OCI-LY7 (cell line): Measurements from ENCODE around the gene CCDC57. TPM values are rescaled to one million over a fixed set of nuclear protein-coding genes. Genes with fewer than 3 reads are reported as not detected.

Experiments
- BruUV-seq: library from RNA; stranded (reverse); fragments of 400-500 nt; replicated peaks from 2 replicates; lab custom pipeline; 2021; lab: Mats Ljungman, UMichigan
- CTCF ChIA-PET: fragments of 300-600 bp; sonication (Branson Sonifier 250); formaldehyde crosslinking; loops from one replicate; lab custom pipeline; 2022; ENCODE audit warnings: antibody characterized with exemption; ENCODE audit not compliant: unreplicated experiment; lab: Charles Lee
- POLR2A ChIA-PET: fragments of 300-600 bp; sonication (Branson Sonifier 250); formaldehyde crosslinking; loops from one replicate; lab custom pipeline; 2022; ENCODE audit warnings: antibody characterized with exemption; lab: Charles Lee
- DNase-seq: peaks from one replicate; pipeline ENCODE4 v3.0.0-alpha.2; 2015; ENCODE audit warnings: low spot score
- H2AFZ ChIP-seq: fragments of 200-600 bp; sonication (generic), shearing (Covaris generic); 2 replicates; pipeline ENCODE4 v1.6.1; 2014; ENCODE audit warnings: mild to moderate bottlenecking, antibody characterized with exemption, low read length, moderate library complexity
- H3K27ac ChIP-seq: fragments of 200-600 bp; sonication (generic); 2 replicates; pipeline ENCODE4 v1.5.1; 2014; ENCODE audit warnings: mixed run types, low read depth, mild to moderate bottlenecking, moderate library complexity, low read length, inconsistent platforms; ENCODE audit not compliant: poor library complexity, severe bottlenecking
- H3K36me3 ChIP-seq: fragments of 200-600 bp; sonication (generic); 2 replicates; pipeline ENCODE4 v1.6.1; 2014; ENCODE audit warnings: mild to moderate bottlenecking, antibody characterized with exemption, low read length, moderate library complexity, mixed read lengths; ENCODE audit not compliant: insufficient read depth
- H3K4me1 ChIP-seq: fragments of 200-600 bp; sonication (generic); 2 replicates; pipeline ENCODE4 v1.5.1; 2014; ENCODE audit warnings: mild to moderate bottlenecking, low read length; ENCODE audit not compliant: insufficient read depth, poor library complexity, severe bottlenecking
- H3K4me2 ChIP-seq: fragments of 200-600 bp; sonication (generic); 2 replicates; pipeline ENCODE4 v1.6.1; 2014; ENCODE audit warnings: mild to moderate bottlenecking, low read length
- H3K4me3 ChIP-seq: fragments of 200-600 bp; sonication (generic); 2 replicates; pipeline ENCODE4 v1.5.1; 2014; ENCODE audit warnings: mild to moderate bottlenecking, low read depth, low read length; ENCODE audit not compliant: poor library complexity, severe bottlenecking
- H3K79me2 ChIP-seq: fragments of 200-600 bp; sonication (generic); 2 replicates; pipeline ENCODE4 v1.6.1; 2016; ENCODE audit warnings: low read depth, mild to moderate bottlenecking, low read length, moderate library complexity, mixed read lengths; ENCODE audit not compliant: insufficient read depth
- H3K9me2 ChIP-seq: fragments of 200-600 bp; sonication (generic); 2 replicates; pipeline ENCODE4 v1.6.1; 2016; ENCODE audit warnings: mild to moderate bottlenecking, low read length, mixed read lengths; ENCODE audit not compliant: insufficient read depth
- H3K9me3 ChIP-seq: fragments of 200-600 bp; sonication (generic); 2 replicates; pipeline ENCODE4 v1.6.1; 2014; ENCODE audit warnings: mild to moderate bottlenecking, mixed run types, low read length, mixed read lengths
- H4K20me1 ChIP-seq: fragments of 200-600 bp; sonication (generic); 2 replicates; pipeline ENCODE4 v1.6.1; 2014; ENCODE audit warnings: mild to moderate bottlenecking, antibody characterized with exemption, low read length, moderate library complexity, mixed read lengths; ENCODE audit not compliant: insufficient read depth
- EZH2phosphoT487 ChIP-seq: fragments of 200-600 bp; sonication (generic); IDR thresholded peaks from 2 replicates; pipeline ENCODE4 v1.6.1; 2018; ENCODE audit warnings: low read depth, borderline replicate concordance, mild to moderate bottlenecking, mixed run types, antibody characterized with exemption, low read length, moderate library complexity, mixed read lengths
- intact Hi-C: fragments of 100-400 bp; cut with micrococcal nuclease; formaldehyde crosslinking; loops from one replicate; pipeline ENCODE4 v1.10.0; 2022; ENCODE audit not compliant: unreplicated experiment
- total RNA-seq, 2 experiments: library from RNA; depleted of rRNA in 1 of 2; stranded (reverse); fragments of >200 nt in 1 of 2; shearing (Covaris generic) in 1 of 2; gene quantifications; 2 replicates each; pipeline ENCODE4 v1.2.3, GENCODE V29; 2014 to 2022
- TF ChIP-seq, protein P1 (sequence below): fragments of 200-600 bp; sonication (generic); conservative IDR thresholded peaks from 2 replicates; pipeline ENCODE4 v1.5.1; 2014; ENCODE audit warnings: mild to moderate bottlenecking, antibody characterized with exemption, low read length, moderate library complexity, mixed read lengths

The CCDC57 gene
- total RNA-seq, 2 experiments from 2014 or later, result 34.5 to 58.7 TPM

GRCh38 chr17:82247856-82248671 is 35.4 kb upstream of the CCDC57 start:
- ChIA-PET CTCF (no interaction called here), POLR2A (no interaction called here)
- Histone ChIP-seq H3K4me3 (no peak overlapping the region), H4K20me1 (no peaks in the 10 kb centered on the region), H3K36me3 (peaks cover 100% of the 10 kb centered on the region), H3K4me2 (no peak overlapping the region), H3K27ac (no peak overlapping the region), H3K79me2 (no peaks in the 10 kb centered on the region), H3K4me1 (no peaks in the 10 kb centered on the region), H3K9me2 (no peaks in the 10 kb centered on the region), H3K9me3 (no peaks in the 10 kb centered on the region), H2AFZ (no peak overlapping the region)
- intact Hi-C loops, result no loop called here
- TF ChIP-seq, protein P1, sequence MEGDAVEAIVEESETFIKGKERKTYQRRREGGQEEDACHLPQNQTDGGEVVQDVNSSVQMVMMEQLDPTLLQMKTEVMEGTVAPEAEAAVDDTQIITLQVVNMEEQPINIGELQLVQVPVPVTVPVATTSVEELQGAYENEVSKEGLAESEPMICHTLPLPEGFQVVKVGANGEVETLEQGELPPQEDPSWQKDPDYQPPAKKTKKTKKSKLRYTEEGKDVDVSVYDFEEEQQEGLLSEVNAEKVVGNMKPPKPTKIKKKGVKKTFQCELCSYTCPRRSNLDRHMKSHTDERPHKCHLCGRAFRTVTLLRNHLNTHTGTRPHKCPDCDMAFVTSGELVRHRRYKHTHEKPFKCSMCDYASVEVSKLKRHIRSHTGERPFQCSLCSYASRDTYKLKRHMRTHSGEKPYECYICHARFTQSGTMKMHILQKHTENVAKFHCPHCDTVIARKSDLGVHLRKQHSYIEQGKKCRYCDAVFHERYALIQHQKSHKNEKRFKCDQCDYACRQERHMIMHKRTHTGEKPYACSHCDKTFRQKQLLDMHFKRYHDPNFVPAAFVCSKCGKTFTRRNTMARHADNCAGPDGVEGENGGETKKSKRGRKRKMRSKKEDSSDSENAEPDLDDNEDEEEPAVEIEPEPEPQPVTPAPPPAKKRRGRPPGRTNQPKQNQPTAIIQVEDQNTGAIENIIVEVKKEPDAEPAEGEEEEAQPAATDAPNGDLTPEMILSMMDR, result no peak
- TF ChIP-seq EZH2phosphoT487, result no peak
- no TSS peak for BruUV-seq
- DNase-seq, result no peak

DNA sequence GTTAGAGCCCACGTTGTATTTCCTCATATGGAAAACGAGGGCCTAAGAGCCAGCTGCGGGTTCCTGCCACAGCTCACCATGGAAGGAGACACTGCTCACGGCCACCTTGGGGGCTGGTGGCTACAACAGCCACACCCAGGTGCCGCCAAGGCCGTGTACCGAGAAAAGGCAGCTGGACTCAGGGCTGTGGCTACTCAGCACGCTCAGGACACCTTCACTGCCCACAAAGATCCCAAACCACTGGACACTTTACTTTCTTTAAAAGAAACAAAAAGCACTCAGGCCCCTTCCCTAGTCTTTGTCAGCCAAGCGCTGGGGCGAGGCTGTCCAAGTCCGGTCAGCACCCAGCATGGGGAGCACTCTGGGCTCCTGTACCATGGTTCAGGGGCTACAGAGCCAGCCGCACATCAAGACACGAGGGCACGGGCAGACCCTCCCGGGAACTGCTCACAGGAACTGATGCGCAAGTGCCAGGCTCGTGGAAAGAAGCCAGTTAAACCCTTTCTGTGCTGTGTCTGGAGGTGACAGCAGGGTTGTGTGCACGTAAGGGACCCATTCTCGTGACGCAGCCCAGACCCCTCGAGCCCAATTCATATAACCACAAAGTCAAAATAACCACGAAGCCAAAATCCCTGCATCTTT is 34.7 kb upstream of the CCDC57 start:
- Histone ChIP-seq H3K9me2 (no peaks in the 10 kb centered on the region), H3K4me3 (no peak overlapping the region), H3K79me2 (no peaks in the 10 kb centered on the region), H3K4me2 (no peak overlapping the region), H3K27ac (no peak overlapping the region), H3K36me3 (peaks cover 97% of the 10 kb centered on the region), H2AFZ (no peak overlapping the region), H4K20me1 (no peaks in the 10 kb centered on the region), H3K9me3 (no peaks in the 10 kb centered on the region), H3K4me1 (no peaks in the 10 kb centered on the region)
- BruUV-seq, result TSS peak; percentile 30
- TF ChIP-seq EZH2phosphoT487, result no peak
- TF ChIP-seq, protein P1, result no peak
- intact Hi-C loops, result no loop called here
- CTCF ChIA-PET, result no interaction called here
- no peak for DNase-seq
- POLR2A ChIA-PET, result no interaction called here
